HG02981 (cell line): ENCODE data around the gene PTPRT.

Experiments used
- ATAC-seq: cut with Tn5 transposase; IDR thresholded peaks from one replicate; pipeline ENCODE4 v1.9.1; 2021; ENCODE audit warnings: mild to moderate bottlenecking, moderate library complexity; ENCODE audit not compliant: unreplicated experiment

The PTPRT gene

DNA sequence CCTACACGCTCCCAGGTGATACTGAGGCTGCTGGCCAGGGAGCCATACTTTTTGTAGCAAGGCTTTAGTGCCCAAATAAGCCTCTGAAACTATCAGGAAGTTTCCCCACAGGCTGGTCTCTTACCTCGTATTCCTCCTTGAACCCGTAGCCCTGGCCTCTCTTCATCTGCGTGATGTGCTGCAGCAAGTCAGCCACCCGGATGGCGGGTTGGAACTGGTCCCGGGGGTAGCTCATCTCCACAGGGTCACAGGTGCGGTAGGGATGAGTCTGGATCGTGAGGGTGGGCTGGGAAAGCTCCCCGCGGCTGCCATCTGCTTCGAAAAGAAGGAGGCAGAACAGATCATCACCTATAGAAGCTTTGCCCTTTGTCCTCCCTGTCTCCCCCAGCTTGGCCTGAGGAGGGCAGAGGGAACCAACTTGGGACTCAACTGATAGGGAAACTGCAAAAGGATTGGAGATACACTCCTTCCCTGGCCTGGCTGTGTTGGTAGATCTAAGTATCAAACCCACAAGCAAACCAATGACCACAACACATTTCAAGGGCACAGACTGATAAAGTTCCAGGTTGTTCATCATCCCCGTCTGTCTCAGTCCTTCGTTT lies 1028.4 kb downstream of the PTPRT start:
- ATAC-seq: no peak

DNA sequence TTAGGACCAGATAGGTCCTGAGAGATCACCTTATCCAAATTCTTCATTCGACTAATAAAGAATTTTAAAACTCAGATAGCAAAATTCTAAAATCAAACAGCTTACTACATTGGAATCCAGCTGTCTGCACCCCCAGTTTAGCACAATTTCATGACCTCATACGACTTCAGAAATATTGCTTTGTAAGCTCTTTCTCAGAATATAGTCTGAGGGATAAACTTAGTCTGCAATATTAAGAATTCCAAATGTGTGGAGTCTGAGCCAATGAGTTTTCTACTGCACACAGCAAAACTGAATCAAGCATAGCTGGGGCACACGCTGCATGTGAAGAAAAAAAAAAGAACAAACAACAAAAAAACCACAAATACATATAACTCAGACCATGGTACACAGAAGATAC lies 1029.9 kb downstream of the PTPRT start:
- no peak for ATAC-seq

DNA sequence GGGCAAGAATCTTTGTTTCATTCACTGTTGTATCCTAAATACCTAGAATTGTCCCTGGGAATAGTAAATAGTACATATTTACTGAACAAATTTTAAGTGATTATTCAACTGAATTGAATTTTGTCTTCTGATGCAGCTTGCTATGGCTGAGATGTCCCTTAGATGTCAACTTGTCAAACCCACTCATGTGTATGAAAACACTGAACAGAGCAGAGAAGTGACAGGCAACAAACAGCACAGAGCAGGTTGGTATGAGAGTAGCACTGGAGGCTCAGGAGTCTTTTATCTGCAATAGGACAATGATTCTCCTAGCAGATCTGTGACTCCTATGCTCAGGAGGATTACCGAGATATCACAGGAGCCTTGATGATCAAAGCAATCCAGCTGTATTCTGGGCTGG lies 1031.4 kb downstream of the PTPRT start:
- no peak for ATAC-seq

DNA sequence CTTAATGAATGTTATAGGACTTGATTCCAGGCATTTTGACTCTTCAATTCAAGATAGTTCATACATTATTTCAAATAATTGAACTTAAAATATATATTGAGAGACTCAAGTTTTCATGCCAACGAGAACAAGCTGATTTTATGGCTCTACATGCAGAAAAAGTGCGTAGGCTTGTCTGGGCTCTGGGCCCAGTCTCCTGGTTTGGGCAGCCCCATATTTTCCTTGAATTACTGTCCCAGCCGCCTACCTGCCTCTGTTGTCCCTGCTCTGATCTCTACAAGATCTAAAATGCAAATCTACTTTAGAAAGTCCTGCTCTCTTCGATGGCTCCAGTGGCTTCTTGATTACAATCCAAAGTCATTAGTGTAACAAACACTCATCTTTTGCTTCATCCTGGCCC lies 1034.1 kb downstream of the PTPRT start:
- no peak for ATAC-seq

DNA sequence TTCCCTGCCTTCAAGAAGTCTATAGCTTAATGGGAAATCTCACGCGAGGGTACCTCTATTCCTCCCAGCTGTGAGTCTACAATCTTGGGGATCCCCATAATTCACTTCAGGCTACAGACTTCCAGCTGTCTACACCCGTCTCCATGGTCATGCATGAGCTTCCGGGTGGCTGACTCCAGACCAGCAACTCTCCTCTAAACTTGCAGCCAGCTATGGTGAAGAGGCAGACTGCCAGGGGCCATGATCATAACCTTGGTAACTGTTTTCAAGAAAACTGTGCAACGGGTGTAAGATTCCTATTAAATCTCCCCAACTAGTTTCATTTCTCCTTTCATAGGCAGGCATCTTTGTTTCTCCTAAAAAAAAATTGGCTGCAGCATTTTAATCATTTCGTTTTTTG lies 1037.1 kb downstream of the PTPRT start:
- no peak for ATAC-seq

DNA sequence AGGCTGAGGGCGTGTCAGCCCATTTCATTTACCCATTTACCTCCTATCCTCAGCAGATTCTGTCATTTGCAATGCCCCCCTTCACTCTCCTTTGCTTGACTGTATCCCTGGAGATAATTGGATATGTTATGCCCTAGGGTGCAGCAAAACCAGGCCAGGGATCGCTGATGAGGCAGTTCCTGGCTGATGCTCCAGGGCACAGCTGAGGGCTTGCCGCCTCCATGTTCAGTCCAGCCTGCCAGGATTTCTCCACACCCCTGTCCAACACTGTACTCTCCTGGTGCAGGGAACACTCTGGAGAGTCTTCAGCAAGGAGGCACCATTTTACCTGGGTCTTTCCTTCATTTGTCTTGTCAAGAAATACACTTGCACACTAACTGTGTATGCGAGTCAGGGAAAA lies 1039.5 kb downstream of the PTPRT start:
- no peak for ATAC-seq

DNA sequence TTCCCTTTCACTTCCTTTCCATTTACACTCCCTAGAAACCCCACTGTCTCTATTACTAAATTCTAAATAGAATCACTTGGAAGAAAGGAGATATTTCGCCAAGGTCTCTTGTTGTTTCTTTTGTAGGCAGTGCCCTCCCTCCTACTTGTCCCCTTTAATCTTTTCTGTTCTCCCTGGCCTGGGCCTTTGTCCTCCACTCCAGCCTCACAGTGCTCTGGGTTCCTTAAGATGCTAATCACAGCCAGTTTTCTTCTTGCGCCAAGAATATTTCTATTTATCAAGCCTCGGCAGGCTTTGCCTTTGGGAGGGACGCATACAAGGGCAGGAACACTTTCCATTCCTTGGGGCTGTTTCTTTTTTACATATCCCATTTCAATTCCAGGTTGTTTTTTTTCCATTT lies 1051.0 kb downstream of the PTPRT start:
- ATAC-seq: no peak

DNA sequence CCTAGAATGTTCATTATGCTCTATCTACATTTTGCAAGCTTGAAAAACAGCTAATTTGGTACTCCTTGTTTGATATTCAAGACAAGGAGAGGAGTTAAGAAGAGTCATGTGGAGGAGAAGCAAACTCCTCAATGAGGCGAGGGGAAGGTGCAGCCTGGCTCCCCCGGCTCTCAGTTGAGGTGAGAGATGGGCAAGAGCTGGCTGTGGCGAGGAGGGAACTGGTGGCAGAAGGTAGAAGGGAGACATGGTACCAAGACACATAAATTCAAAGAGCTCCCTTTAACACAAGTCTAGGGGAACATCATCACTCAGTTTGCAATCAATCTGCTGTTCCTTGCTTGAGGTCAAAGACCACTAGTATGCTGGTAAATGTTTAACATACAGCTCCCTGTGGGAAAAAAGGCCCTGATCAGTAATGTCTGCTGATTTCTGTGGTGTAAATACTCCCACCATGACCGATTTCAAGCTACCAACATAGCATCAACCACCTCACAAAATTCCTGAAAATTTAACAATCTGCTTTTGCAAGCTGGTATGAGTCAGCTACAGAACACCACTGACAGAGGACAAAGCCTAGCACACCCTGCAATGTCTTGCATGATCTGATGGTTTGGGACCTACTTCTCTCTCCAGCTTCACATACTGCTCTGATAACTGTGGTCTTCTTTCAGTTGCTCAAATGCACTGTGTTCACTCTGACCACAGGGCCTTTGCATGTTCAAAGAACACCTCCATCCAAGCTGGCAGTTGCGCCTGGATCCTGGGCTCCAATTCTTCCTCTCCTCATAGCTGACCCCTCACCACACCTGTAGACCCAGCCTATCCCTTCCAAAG lies 1055.2 kb downstream of the PTPRT start:
- ATAC-seq: no peak

DNA sequence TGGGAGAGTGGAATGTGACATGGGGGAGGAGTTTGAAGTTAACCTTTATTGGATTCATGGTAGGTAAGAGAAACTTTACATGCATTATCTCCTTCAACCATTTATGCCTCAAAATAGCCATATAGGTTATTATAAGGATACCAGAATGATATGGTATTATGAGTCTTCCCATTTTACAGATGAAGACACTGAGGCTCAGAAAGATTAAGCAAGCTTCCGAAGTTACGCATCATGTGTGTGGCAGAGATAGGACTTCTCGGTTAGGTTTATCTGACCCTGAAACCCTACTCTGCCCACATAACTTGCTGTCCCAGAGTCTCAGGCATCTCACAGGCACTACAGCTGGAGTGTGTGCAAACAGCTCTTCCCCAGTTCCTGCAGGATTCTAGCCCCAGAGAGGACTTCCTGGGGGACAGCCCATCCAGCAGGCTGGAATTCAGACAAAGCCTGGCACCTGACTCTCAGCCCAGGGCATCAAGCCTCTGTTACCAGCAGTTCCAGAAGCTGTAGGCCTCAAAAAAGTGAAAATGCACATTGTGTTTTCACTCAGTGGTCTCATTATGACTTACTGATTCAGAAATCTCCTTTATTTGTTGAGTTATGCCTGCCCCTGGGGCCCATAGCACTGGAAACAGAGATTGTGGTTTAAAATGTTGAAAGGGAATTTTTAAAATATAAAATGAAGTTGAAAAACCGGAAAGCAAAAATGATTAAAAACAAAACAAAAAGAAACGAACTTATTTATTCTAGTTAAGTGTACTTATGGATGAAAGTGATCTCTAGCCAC lies 1058.7 kb downstream of the PTPRT start:
- no peak for ATAC-seq

DNA sequence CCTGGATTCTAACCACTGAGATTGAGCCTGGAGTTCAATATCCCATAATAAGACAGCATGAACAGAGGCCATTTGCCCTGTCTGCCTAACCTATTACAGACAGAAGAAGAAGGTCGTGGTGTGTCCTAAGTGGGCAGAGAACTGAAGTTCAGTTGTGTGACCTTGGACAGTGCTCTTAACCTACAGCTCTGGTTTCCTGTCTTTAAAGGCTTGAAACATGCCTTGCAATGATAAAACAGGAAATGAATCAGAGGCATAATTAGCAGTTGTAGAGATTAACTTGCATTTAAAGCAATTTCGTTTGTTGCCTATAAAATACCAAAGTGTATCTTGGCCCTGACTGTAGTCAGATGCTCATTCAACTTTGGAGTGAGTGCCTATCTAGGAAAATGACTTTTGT lies 1064.3 kb downstream of the PTPRT start:
- no peak for ATAC-seq

DNA sequence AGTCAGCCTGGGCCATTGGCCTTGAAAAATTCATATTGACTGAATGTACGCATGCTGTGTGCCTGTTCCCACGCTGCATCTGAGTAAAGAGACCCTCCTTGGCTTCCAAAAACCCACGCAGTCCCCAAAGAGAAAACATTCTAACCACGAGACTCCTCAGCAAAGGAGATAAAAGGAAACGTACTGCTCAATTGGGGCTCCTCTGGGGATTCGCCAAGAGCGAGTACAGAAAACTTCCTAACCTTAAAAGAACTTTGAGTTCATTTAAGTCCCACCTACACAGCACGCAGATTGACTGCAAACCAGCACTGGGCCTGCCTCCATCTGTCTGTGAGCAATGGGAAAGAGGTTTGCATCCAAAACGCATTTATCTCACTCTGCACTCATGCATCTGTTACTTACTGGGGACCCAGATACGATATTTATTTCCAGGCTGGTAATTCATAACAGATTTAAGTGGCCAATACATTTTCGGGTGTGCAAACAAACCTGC lies 1065.7 kb downstream of the PTPRT start:
- ATAC-seq: no peak

DNA sequence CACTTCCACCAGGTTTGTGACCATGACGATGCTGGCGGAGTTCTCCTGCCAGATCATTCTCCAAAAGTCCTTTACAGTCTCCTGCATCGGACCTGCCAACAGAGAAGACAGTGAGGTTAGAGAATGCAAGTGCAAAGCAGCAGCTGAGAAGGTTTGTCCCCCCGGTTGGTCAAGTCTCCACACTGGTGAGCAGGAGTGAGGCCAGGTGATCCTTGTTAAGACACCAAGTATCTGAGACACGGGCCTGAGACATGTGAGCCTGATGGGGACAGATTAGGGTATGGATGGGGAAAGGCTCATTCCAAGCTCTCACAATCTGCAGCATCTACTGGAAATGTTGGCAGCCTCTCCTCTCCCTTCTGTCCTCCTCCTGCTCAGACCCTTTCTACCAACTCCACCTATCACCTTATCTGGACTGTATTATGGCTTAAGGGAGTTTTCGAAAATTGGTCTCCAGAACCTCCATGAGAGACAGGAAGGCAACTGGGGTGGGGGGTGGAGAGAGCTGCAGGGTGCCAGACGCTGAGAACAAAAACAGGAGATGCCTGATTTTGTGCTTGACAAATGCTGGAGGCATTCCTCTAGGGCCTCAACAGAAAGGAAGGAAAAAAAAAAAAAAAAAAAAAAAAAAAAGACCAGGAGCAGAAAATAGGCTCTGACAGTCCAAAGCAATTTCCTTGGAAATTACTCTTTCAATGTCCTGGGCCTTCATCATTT lies 1071.1 kb downstream of the PTPRT start:
- ATAC-seq: no peak

DNA sequence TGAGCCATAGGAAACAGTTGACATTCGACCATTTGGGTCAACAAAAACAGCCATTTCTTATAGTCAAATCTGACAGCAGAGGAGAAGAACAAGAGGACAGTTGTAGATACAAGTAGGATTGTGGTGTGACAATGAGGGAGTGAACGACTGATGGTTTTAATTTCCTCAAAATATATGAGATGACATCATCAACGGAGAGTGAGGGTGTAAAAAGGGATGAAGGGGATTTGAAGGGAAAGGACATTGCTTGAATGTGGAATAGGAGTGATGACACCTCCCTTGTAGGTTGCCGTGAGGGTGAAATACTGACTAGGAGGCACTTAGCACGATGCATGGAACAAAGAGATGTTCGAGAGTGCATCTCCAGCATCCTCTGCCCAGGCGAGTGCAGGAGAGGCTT lies 1071.7 kb downstream of the PTPRT start:
- ATAC-seq: no peak

DNA sequence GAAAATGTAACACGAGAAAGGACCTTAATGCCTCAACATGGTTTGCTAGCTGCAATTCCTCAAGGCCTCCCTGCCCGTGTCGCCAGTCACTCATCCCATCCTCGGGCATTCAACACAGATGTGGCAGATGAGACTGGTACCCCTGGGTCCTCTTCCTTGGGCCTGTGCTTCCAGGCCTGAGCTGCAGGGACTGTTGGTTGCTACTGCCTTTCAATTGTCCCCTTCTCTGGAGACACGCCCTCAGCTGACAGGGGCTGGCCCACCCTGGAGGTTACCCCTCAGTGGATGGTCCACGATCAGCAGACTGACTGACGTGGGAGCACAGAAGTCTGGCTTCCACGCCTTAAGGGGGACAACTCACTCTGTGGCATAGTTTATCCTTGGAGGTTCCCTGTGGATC lies 1076.5 kb downstream of the PTPRT start:
- no peak for ATAC-seq

DNA sequence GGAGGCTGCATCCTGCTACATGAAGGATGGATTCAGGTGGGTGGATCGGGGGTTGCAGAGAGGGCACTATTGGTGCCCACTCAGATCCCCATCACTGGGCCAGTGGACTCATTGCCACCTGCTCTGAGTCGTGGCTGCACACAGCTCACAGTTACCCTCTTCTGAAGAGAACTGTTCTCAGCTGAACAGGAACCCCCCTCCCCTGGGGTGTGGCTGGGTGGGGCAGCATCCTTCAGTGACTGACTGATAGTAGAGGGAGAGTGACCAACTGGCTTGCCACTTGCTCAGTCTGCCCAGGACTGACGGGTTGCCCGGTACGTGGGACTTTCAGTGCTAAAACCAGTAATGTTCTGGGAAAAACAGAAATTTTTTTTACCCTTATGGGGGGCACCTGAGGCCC lies 1077.5 kb downstream of the PTPRT start:
- ATAC-seq: no peak

DNA sequence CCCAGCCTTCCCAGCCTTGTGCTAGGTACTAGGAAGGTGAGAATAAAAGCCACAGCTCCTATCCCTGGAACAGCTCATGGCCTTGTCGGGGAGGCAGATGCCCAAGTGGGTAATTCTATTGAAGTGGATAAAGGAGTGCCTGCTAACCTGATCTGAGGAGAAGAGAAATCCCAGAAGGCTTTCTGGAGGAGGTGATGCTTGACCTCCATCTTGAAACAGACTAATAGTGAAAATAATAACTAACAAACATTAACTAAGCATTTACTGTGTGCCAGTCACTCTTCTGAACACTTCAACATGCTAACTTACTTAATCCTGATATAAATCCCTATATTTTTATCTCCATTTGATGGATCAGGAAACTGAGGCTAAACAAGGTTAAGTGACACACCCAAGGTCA lies 1078.4 kb downstream of the PTPRT start:
- no peak for ATAC-seq

DNA sequence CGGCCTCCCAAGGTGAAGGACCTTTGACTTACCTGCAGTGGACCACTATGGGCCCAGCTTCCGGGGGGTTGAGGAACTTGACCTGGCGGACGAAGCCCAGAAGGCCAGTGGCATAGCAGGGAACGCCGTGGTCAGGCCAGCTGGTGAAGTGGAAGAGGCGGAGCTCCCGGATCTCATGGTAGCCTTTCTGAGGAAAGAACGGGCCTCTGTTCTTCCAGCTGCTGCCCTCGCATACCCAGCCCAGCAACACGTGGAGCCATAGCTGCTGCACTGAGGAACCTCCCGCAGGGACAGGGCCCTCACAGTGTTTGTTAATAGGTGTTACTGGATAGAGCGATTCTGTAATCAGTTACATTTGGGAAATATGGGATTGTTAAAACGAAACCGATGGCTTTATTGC lies 1079.4 kb downstream of the PTPRT start:
- ATAC-seq: no peak

DNA sequence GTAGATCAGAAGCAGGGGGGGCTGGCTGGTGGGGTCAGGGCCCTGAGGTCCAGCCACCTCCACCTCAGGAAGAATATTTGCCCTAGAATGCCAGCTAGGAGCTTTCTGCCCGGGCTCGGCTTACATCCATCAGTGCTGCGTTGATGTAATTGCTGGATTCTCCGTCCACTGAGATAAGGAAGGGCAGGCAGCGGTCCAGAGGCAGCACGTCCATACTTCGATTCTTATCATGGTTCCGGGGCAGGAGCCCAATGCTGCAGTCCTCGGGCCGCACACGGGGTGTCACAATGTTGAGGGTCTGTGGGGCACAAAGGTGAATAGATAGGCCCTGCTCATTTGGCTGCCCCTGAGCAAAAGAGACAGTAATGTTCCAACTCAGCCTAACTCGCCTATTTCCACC lies 1087.7 kb downstream of the PTPRT start:
- no peak for ATAC-seq

DNA sequence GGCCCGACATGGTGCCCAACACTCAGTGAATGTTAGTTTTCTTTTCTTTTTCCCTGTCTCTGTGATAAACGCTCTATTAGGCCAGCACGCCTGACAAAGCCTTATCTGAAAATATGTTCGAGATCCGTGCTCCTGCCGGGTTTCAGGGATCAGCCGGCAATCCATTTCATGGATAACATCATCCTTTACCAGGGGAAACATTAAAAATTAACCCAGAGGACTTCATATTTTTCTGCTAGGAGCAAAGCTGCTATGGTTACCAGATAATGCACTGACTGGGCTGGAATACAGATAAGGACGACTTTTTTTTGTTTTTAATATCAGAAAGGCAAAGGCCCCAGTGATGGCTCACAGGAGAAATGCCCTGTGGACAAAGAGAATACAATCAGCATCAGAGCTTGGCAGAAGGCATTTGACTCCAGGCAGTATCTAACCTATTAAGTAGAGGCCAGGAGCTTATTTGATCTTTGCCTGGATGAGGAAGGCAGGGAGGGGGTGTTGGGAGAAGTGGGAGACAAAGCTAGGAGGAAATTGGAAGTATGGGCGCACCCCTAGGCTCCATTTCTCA lies 1089.5 kb downstream of the PTPRT start:
- no peak for ATAC-seq

DNA sequence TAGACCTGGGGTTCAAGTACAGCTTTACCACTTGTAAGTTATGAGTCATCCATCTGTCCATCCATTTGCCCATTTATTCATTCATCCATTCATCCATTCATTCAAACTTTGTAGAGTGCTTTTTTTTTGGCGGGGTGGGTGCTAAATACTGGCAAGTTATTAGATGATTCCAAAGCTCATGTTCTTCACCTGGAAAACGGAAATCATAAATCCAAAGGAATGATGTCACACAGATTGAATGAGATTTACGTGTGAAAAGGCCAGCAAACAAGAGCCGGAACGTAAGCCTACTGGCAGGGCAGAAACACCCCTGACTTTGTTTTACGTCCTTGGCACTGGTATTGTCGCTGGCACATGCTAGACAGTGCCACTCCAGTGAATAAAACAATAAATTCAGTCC lies 1090.6 kb downstream of the PTPRT start:
- no peak for ATAC-seq

DNA sequence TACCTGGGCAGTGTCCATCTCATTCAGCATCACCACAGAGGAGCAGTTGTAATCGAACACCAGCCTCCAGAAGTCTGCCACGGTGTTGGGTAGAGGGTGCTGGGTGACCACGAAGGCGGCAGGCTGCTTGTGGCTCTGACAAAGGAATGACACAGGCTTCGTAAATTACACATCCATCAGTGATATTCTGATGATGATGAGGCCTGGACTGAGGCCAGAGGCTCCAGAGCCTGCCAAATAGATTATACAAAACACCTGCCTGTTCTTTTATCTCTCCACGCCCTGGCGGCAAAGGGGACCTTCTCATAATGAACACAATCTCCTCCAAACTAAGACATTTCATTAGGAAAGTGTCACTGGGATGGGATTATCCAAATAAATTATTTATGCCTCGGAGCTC lies 1091.3 kb downstream of the PTPRT start:
- ATAC-seq: no peak
